VCaP (cell line): ENCODE data around the gene IL20.

Experiments used
- H3K27ac ChIP-seq: fragments of 450-650 bp; 2 replicates; pipeline ENCODE4 v1.5.1; 2017
- TF ChIP-seq, protein P1 (sequence below): fragments of 450-650 bp; conservative IDR thresholded peaks from 2 replicates; pipeline ENCODE4 v1.5.1; 2017; ENCODE audit warnings: mild to moderate bottlenecking, moderate library complexity

IL20 gene

DNA sequence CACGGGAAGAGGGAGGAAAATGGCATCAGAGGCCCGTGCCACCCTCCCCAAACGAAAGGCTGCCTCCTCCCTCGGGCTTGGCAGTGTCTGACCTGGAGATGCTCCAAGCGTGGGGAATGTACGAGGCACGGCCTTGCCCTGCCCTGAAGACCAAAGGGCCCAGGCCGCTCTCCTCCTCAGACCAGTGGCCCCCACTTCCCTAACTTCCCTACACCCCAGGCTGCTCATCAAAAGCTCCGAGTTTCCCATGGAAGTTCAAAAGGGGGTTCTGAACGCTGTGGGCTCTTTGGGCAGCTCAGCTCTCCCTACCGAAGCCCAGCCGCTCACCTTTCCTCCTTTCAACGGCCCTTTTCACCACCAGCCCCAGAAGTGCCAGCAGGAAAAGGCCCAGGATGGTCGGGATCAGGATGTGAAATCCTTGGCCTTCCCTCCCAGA lies 44.5 kb downstream of the IL20 start:
- TF ChIP-seq, protein P1, sequence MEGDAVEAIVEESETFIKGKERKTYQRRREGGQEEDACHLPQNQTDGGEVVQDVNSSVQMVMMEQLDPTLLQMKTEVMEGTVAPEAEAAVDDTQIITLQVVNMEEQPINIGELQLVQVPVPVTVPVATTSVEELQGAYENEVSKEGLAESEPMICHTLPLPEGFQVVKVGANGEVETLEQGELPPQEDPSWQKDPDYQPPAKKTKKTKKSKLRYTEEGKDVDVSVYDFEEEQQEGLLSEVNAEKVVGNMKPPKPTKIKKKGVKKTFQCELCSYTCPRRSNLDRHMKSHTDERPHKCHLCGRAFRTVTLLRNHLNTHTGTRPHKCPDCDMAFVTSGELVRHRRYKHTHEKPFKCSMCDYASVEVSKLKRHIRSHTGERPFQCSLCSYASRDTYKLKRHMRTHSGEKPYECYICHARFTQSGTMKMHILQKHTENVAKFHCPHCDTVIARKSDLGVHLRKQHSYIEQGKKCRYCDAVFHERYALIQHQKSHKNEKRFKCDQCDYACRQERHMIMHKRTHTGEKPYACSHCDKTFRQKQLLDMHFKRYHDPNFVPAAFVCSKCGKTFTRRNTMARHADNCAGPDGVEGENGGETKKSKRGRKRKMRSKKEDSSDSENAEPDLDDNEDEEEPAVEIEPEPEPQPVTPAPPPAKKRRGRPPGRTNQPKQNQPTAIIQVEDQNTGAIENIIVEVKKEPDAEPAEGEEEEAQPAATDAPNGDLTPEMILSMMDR, result 0 out of 2 replicates have a peak, but pooled peaks have one; percentile 1
- peak overlapping the region; percentile 85 for H3K27ac ChIP-seq

DNA sequence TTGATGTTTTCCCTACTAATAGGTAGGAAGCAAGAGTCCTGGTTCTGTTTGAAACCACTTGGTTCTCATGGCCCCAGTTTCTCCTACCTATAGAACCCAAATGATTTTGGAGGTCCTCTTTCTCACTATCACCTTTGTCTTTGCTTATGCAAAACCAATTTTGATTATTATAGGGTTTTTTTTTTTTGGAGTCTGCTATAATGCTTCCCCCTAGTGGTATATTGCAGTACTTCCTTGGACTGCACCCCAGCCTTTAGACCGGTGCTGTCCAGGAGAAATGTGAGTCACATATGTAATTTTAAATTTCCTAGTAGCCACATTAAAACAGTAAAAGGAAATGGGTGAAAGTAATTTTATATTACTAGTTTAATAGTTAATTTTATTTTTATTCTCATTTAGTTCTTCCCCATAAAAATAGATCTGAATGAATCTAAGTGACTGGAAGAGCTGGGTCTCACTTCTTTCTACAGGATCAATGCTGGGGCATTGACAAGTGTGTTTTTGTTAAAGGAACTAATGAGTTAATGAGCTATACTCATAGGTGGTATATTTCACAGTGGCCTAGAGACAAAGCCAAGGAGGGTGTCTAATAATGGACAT lies 45.7 kb downstream of the IL20 start:
- TF ChIP-seq, protein P1, result peak; percentile 92
- no peak overlapping the region for H3K27ac ChIP-seq

DNA sequence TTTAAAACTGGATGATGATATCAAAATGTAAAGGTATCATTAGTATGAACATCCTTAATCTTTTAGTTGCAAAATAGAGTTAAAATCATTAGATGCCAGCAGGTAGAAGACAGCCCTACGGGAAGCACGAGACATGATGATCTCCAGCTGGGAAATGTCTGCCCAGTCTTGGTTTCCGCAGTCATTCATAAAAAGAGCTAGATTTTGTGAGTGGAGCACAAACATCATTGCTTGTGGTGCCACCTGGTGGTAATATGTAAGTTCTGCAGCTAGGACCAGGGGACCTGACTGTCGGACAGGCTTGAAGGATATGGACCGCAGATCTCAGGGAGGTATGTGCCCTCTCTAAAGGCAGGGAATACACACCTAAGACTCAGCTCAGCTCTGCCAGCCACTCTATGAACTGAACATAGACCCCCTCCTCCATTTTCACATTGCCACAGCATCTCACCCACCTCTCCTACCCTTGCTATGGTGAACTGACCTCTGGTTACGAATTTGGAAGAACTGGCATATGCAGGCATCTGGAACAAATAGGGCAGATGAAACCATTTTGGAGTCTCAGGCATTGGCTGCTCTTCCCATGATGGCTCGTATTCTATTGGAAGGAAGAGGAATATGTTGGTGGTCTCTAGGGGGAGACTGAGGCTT lies 47.1 kb downstream of the IL20 start:
- TF ChIP-seq, protein P1, result peak; percentile 88
- no peak overlapping the region for H3K27ac ChIP-seq

DNA sequence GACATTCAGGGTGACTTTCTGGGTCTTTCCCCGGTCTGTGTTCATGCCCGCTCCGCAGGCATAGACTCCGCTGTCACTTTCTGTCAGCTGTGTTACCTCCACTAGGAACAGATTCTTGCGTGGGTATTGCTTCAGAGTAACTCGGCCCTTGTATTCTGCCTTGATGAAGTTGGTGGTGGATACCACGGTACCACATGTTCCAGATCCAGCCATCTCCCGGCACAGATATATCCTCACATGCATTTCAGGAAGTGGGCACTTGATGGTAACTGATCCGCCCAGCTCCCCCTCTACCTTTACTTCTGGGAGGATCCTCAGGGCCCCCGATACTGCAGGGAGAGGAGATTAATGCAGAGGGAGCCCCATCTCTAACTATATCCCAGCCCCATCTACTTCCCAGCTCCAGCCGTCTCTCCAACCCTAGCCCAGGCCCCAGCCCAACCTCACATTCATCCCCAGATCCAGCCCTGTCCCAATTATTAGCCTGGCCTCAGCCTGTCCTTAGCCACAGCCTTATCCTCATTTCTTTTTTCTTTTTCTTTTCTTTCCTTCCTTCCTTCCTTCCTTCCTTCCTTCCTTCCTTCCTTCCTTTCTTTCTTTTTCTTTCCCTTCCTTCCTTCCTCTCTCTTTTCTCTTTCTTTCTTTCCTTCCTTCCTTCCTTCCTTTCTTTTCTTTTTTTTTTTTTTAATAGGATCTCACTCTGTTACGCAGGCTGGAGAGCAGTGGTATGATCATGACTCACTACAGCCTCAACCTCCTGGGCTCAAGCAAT lies 48.5 kb downstream of the IL20 start:
- H3K27ac ChIP-seq, result no peak overlapping the region
- TF ChIP-seq, protein P1, result no peak

DNA sequence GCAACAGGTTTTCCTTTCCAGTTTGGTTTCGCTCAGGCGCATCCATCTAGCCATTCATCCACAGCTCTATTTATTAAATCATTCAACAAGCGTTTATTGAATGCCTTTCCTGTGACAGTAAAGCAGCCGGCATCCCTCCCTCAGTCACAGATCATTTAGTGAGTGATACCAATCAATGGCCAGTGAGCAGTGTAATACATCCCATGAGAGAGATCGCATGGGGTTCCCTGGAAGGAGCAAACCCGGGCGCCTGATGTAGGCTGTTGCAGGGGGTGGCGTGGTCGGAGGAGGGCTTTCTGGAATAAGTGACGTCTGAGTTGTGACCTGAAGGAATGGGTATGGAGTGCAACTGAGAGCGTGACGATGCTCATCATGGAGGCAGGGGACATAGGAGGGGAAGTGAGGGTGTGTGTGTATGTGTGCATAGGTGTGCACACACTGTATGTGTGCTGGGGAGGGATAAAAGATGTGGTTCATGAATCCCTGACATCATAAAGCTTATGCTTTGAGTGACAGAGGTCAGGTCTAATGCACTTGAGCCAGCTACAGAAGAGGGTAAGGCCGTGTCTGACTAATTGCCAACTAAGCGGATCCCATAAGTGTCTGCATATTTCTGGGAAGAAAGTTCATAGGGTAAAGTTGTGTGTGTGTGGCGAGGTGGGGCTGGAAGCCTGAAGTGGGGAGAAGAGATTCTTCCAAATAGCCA lies 49.8 kb downstream of the IL20 start:
- TF ChIP-seq, protein P1, result no peak
- H3K27ac ChIP-seq, result no peak overlapping the region

DNA sequence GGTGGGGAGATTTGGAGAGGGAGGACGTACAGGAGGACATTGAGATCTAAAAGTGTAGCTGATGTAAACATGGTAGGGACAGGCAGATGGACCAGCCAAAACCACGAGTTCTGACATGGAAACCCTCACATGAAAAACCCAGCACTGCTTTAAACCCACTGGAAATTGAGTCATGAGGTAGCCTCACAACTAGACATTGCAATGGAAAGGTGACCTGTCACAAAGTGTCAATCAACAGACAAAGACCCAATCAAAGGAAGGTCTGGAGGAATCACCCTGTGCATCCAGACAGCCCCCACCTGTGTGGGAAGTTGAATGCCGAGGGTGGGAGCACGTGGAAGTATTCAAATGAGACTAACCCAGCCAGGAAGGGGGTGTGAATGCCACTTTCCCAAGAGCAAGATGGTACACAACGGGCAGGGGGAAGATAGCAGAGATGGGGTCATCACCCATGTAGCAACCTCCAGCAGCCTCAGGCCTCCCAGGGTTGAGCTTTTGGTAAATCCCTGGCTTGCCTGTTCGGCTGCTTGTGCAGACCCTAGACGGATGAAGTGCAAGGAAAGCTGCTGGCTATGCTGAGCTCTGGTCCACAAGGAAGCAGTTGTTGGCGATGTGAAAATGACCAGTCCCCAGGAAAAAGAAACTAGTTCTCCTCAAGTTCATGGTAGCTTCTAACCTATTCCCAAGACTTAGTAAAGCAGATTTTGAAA lies 50.7 kb downstream of the IL20 start:
- TF ChIP-seq, protein P1, result no peak
- no peak overlapping the region for H3K27ac ChIP-seq
